Mammary epithelial cell (primary cell): ENCODE data around the gene STRADB.

Experiments
- CTCF ChIP-seq, 2 donors: IDR thresholded peaks in 1 of 2; conservative IDR thresholded peaks in 1 of 2; 2 replicates each; pipeline ENCODE4 v1.5.1; 2011 to 2012; ENCODE audit warnings: inconsistent platforms in 2 of 2, low read length in 2 of 2, mild to moderate bottlenecking in 2 of 2, control low read depth in 1 of 2, low read depth in 1 of 2; ENCODE audit not compliant: insufficient read depth in 1 of 2; ENCODE audit errors: extremely low read depth in 1 of 2
- EZH2 ChIP-seq: IDR thresholded peaks from 2 replicates; pipeline ENCODE4 v1.6.1; 2012; ENCODE audit warnings: low read length, inconsistent platforms, borderline replicate concordance

- TF ChIP-seq EZH2 (no peak), CTCF (conservative IDR thresholded peaks at IDR 0.05 in 1 of 2, IDR thresholded peaks at IDR 0.05 in 1 of 2; ENCODE audit: extremely low read depth in 1 of 2, insufficient read depth in 1 of 2, low read depth in 1 of 2, low read length in 2 of 2) (no peak)
These were observed 617 bp upstream of the STRADB start for GRCh38 chr2:201450954-201451291.
